HG03060 (cell line): ENCODE results near the gene SND1.
"Not testable (repeated sequence)": the region's sequence is repeated elsewhere in the genome, so short reads cannot be mapped to it uniquely, and the experiment has no call there.

Experiments used
- ATAC-seq: cut with Tn5 transposase; IDR thresholded peaks from one replicate; pipeline ENCODE4 v1.9.1; 2021; ENCODE audit warnings: low read depth, moderate number of reproducible peaks; ENCODE audit not compliant: unreplicated experiment

SND1 gene

DNA sequence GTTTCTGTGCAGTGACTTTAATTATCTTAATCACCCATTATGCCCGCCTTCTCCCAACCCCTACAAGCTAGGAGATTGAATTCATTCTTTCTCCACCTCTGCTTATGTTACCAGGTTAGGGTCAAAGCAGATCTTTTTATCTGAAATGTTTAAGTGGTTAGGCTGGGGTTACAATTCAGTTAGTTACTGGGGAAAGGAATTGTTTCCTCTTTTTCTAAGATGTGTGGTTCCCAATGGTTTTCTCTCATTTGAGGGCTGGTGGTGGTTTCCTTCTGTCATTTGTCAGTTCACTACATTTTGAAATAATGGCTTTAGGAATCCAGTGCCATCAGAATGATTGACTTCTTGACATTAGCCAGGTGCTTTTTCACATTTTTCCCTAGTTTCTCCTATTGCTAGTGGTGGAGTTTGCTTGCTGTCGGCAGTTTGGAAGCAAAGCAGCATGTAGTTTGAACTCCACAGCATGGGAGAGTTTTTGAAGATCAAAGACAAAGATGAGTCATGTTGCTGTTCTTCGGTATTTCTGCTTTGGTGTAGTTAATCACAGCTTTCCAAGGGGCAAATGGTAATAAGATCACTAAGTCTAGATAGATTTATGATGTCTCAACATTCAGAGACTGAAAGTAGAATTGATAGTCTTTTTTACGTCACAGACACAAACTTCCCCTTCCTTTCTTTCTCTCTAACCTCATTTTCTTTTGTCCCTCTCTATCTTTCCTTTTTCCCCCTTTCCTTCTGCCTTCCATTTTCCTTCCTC is 168.2 kb downstream of the SND1 start:
- no peak for ATAC-seq

GRCh38 chr7:127820732-127821085 is 168.7 kb downstream of the SND1 start:
- no peak for ATAC-seq

DNA sequence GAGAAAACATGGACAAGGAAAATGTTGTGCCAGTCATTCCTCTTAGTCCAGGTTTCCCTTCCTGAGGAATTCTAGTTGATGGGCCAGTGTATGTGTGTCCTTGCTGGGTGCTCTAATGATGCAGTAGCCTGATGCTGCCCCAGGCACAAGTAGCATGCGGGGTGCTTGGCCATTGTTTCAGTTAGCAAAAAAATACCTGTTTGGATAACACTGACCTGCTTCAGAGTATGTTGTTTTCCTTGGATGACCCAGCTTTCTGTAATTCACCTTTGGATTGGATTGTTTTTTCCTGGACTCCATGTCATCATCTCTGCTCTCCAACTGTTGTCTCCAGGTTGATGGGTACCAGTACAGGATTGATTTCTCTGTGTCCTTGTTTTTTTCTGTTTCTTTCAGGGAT is 169.2 kb downstream of the SND1 start:
- ATAC-seq = no peak

DNA sequence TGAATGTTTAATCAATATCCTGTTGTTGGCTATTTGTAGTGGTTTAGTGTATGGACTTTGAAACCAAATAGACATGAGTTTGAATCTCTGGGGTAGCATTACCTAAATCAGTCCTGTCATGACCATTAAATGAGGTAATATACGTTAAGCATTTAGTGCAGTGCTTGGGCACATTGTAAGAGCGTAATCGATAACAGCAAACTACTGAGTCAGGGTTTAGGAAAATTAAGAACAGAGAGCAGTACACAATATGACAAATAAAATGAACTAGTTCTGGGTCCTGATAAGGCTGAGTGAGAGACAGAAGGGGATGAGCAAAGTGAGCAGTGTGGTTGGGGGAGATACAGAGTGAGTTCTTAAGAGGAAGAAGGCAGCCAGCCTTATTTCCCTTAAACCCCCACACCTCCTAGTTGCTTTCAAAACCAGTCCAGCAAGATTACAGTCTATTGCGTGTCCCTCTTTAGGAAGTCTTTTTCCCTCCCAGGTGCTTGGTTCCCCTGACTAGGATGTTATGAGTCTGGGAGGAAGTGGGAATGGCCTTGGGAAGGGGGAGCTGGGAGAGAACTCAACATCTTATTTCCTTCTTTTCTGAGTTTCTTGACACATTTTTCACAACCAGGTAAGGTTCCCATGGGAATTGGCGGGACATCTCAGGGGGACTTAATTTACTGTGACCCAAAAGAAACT is 171.0 kb downstream of the SND1 start:
- no peak for ATAC-seq

- no peak for ATAC-seq
These were observed 172.7 kb downstream of the SND1 start for GRCh38 chr7:127824682-127825081.

GRCh38 chr7:127828843-127829500 is 177.0 kb downstream of the SND1 start:
- no peak for ATAC-seq

GRCh38 chr7:127831318-127832219 is 179.6 kb downstream of the SND1 start:
- no peak for ATAC-seq

- no peak for ATAC-seq
These were observed 180.6 kb downstream of the SND1 start for GRCh38 chr7:127832592-127832991.

DNA sequence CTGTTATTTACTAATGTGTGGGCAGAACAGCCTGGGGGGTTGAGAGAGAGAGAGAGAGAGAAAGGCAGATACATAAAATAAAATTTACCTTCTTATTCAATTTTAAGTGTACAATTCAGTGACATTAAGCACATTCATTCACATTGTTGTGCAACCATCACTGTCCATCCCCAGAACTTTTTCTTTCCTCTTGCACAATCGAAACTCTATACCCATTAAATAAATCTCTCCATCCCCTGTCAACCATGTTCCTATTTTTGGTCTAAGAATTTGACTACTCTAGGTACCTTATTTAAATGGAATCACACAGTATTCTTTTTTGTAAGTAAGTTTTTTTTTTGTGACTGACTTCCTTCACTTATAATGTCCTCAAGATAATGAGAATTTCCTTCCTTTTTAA is 181.6 kb downstream of the SND1 start:
- no peak for ATAC-seq

GRCh38 chr7:127835679-127836078 is 183.7 kb downstream of the SND1 start:
- ATAC-seq = no peak

GRCh38 chr7:127837816-127838410 is 185.9 kb downstream of the SND1 start:
- ATAC-seq = not testable (repeated sequence)

DNA sequence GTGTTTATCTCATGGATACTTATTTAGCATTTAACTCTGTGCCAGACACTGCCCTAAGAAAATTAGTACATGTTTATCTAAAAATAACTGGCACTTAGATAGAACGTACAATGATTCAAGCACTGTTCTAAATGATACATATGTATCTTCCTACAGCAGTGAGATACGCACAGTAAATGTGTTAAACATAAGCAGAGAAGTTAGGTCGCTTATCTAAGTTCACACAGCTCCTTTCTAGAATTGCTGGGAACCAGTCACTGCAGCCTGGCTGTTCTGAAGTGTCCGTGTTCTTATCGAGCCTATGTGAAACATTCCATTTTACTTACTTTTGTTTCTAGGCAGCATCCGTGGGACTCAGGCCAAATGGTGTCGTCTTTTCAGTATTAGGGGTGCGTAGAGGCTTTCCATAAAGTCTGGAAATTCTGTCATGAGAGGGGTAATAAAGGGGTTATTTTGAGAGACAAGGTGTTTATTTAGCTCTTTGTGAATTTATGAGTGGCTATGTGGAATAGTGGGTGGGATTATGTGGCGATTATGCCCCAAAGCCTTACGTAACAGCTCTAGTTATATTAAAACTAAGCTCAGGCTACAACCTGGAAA is 186.9 kb downstream of the SND1 start:
- no peak for ATAC-seq

GRCh38 chr7:127840226-127840951 is 188.4 kb downstream of the SND1 start:
- ATAC-seq = no peak

DNA sequence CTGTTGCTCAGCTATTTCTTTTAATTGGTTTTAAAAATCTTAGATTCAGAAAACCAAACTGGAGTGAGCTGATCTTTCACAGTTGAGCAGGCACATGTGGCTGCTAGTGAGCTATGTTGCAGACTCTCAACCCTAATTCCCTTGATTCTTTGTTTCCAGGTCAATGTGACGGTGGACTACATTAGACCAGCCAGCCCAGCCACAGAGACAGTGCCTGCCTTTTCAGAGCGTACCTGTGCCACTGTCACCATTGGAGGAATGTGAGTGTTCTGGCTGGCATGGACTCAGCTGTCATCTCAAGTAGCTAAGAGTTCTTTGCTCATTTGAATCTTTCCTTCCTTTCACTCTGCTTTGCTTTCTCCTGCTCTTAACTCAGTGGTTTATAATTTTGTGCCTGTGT is 192.2 kb downstream of the SND1 start:
- no peak for ATAC-seq

GRCh38 chr7:127844707-127845331 is 192.8 kb downstream of the SND1 start:
- ATAC-seq = no peak

DNA sequence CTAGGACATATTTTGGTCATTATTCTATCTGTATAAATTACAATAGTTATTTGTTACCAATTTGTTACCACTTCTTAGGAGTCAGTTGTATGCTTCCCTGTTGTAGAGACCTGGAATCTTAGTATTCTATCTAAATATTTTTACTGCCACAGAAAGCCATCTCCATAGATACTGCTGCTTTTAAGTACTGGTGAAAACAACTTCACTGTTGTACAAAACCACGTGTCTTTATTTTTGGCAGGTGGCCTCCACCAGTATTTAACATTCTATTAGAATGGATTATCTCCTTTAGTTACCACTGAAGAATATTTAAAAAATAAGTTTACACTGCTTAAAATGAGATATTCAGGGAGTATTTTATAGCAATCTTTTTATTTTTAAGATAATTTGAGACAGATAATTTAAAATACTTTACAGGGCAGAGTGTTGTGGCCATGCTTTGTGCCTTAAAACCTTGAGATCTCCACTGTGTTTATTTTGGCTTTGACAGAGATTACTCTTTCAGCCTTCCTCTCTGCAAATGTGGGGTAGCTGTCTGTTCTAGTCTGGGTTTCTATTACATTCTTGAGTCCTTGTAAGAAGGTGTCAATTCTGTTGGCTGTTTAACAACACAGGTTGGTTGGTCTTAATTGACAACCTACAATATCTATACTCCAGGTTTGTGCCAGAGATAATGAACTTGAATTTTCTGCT is 193.7 kb downstream of the SND1 start:
- no peak for ATAC-seq

GRCh38 chr7:127847641-127848040 is 195.6 kb downstream of the SND1 start:
- ATAC-seq = no peak

- ATAC-seq = no peak
These were observed 196.2 kb downstream of the SND1 start for GRCh38 chr7:127848241-127848640.
